ENCODE measurements around the gene PSMD14. TPM values are rescaled to one million over a fixed set of nuclear protein-coding genes. Genes with fewer than 3 reads are reported as not detected.

PSMD14 gene
- polyA plus RNA-seq, 1 donor from 2014 or later, result 136 TPM

- H3K27me3 ChIP-seq (ENCODE audit: insufficient read depth, low read depth, low read length), result peaks cover 85% of the 10 kb centered on the region
- peak within 1 kb of the TSS; percentile 42 for H3K27ac ChIP-seq (ENCODE audit: low read length)
- no peaks in the 10 kb centered on the region for H3K9me3 ChIP-seq (ENCODE audit: low read length)
- peak within 1 kb of the TSS; percentile 49 for H3K9ac ChIP-seq (ENCODE audit: low read length)
- peak; percentile 6 for TF ChIP-seq POLR2AphosphoS5 (IDR thresholded peaks at IDR 0.05)
- no peak for TF ChIP-seq EZH2 (IDR thresholded peaks at IDR 0.05; ENCODE audit: borderline replicate concordance, insufficient read depth, low read length, poor library complexity, severe bottlenecking)
- no peaks in the 10 kb centered on the region for H3K36me3 ChIP-seq (ENCODE audit: insufficient read depth, low read length)
- no peaks in the 10 kb centered on the region for H4K20me1 ChIP-seq (ENCODE audit: insufficient read depth)
- no peak within 1 kb of the TSS for H2AFZ ChIP-seq (ENCODE audit: low read depth, low read length)
- no peaks in the 10 kb centered on the region for H3K9me2 ChIP-seq (ENCODE audit: insufficient read depth, low read length)
- peak within 1 kb of the TSS; percentile 64 for H3K4me3 ChIP-seq (ENCODE audit: low read length)
- no peaks in the 10 kb centered on the region for H3F3A ChIP-seq (ENCODE audit: insufficient read depth, low read length, poor library complexity, severe bottlenecking)
- H3K4me2 ChIP-seq (ENCODE audit: low read length), result no peak within 1 kb of the TSS
- no peaks in the 10 kb centered on the region for H3K79me2 ChIP-seq (replicated peaks; ENCODE audit: insufficient read depth, low read length)
Measured at GRCh38 chr2:161415987-161416707, 107.9 kb downstream of the PSMD14 start, which contains the start of gene TBR1. TBR1 (plus strand) TSS chr2:161416297; CDS start chr2:161416411, 114 bp downstream.

GRCh38 chr2:161416708-161417437 lies 108.6 kb downstream of the PSMD14 start:
- Histone ChIP-seq H3K27me3 (ENCODE audit: insufficient read depth, low read depth, low read length) (peaks cover 92% of the 10 kb centered on the region), H3K27ac (ENCODE audit: low read length) (peak overlapping the region; percentile 42), H3K4me3 (ENCODE audit: low read length) (peak overlapping the region; percentile 64), H2AFZ (ENCODE audit: low read depth, low read length) (no peak overlapping the region), H3K36me3 (ENCODE audit: insufficient read depth, low read length) (no peaks in the 10 kb centered on the region), H3K9me3 (ENCODE audit: low read length) (no peaks in the 10 kb centered on the region), H3K4me2 (ENCODE audit: low read length) (no peak overlapping the region), H3F3A (ENCODE audit: insufficient read depth, low read length, poor library complexity, severe bottlenecking) (no peaks in the 10 kb centered on the region), H4K20me1 (ENCODE audit: insufficient read depth) (no peaks in the 10 kb centered on the region), H3K9ac (ENCODE audit: low read length) (peak overlapping the region; percentile 49), H3K79me2 (replicated peaks; ENCODE audit: insufficient read depth, low read length) (no peaks in the 10 kb centered on the region), H3K9me2 (ENCODE audit: insufficient read depth, low read length) (no peaks in the 10 kb centered on the region)
- TF ChIP-seq TAF1 (IDR thresholded peaks at IDR 0.05; ENCODE audit: low read depth), result no peak
- peak; percentile 57 for TF ChIP-seq EZH2 (IDR thresholded peaks at IDR 0.05; ENCODE audit: borderline replicate concordance, insufficient read depth, low read length, poor library complexity, severe bottlenecking)
- TF ChIP-seq CTCF (IDR thresholded peaks at IDR 0.05; ENCODE audit: poor library complexity, severe bottlenecking), result no peak

- Histone ChIP-seq H2AFZ (ENCODE audit: low read depth, low read length) (no peak overlapping the region), H3K9ac (ENCODE audit: low read length) (peak overlapping the region; percentile 49), H3K36me3 (ENCODE audit: insufficient read depth, low read length) (no peaks in the 10 kb centered on the region), H3F3A (ENCODE audit: insufficient read depth, low read length, poor library complexity, severe bottlenecking) (no peaks in the 10 kb centered on the region), H3K9me3 (ENCODE audit: low read length) (peaks cover 3% of the 10 kb centered on the region), H3K27me3 (ENCODE audit: insufficient read depth, low read depth, low read length) (peaks cover 100% of the 10 kb centered on the region), H4K20me1 (ENCODE audit: insufficient read depth) (no peaks in the 10 kb centered on the region), H3K4me3 (ENCODE audit: low read length) (peak overlapping the region; percentile 64), H3K79me2 (replicated peaks; ENCODE audit: insufficient read depth, low read length) (no peaks in the 10 kb centered on the region), H3K9me2 (ENCODE audit: insufficient read depth, low read length) (no peaks in the 10 kb centered on the region), H3K27ac (ENCODE audit: low read length) (peak overlapping the region; percentile 42), H3K4me2 (ENCODE audit: low read length) (no peak overlapping the region)
- peak; percentile 12 for TF ChIP-seq POLR2AphosphoS5 (IDR thresholded peaks at IDR 0.05)
- no peak for TF ChIP-seq CTCF (IDR thresholded peaks at IDR 0.05; ENCODE audit: poor library complexity, severe bottlenecking)
- TF ChIP-seq MXI1 (conservative IDR thresholded peaks at IDR 0.05; ENCODE audit: poor library complexity, severe bottlenecking), result no peak
- TF ChIP-seq EP300 (conservative IDR thresholded peaks at IDR 0.05; ENCODE audit: poor library complexity, severe bottlenecking), result no peak
- no peak for TF ChIP-seq RAD21 (conservative IDR thresholded peaks at IDR 0.05)
- TF ChIP-seq REST (IDR thresholded peaks at IDR 0.05; ENCODE audit: borderline replicate concordance), result peak; percentile 18
- TF ChIP-seq SMC3 (conservative IDR thresholded peaks at IDR 0.05; ENCODE audit: poor library complexity), result no peak
- no peak for TF ChIP-seq TAF1 (IDR thresholded peaks at IDR 0.05; ENCODE audit: low read depth)
- TF ChIP-seq EZH2 (IDR thresholded peaks at IDR 0.05; ENCODE audit: borderline replicate concordance, insufficient read depth, low read length, poor library complexity, severe bottlenecking), result peak; percentile 22
Measured at GRCh38 chr2:161417438-161418274, 109.4 kb downstream of the PSMD14 start.

Measured in neural cell (in vitro differentiated cells).